Endothelial cell of umbilical vein (primary cell): ENCODE data around the gene MAPT. TPM values are rescaled to one million over a fixed set of nuclear protein-coding genes. Genes with fewer than 3 reads are reported as not detected.

Experiments
- BruUV-seq: library from RNA; stranded (reverse); fragments of 400-500 nt; replicated peaks from 2 replicates; lab custom pipeline; 2021; lab: Mats Ljungman, UMichigan
- CTCF ChIA-PET: fragments of 300-600, 350-600 bp; sonication (Branson Sonifier 250); formaldehyde crosslinking; loops from one replicate; lab custom pipeline; 2021; ENCODE audit warnings: antibody characterized with exemption, inconsistent platforms; lab: Charles Lee
- POLR2A ChIA-PET: fragments of 300-600, 350-600 bp; sonication (Branson Sonifier 250); formaldehyde crosslinking; loops from one replicate; lab custom pipeline; 2021; ENCODE audit warnings: antibody characterized with exemption, inconsistent platforms; lab: Charles Lee
- DNase-seq: peaks from one replicate; pipeline ENCODE4 v3.0.0-alpha.2; 2011; ENCODE audit warnings: low read depth, low spot score
- FAIRE-seq: peaks from 2 replicates; lab custom pipeline; 2011; peaks lifted over from hg19 to GRCh38; lab: Jason Lieb, UNC
- H2AFZ ChIP-seq: 2 replicates; pipeline ENCODE4 v1.6.0; 2012; ENCODE audit warnings: low read depth, low read length, control low read depth, inconsistent platforms
- H3K27ac ChIP-seq: 2 replicates; pipeline ENCODE4 v1.5.1; 2011; ENCODE audit warnings: low read depth, mild to moderate bottlenecking, control low read depth, low read length, moderate library complexity; ENCODE audit not compliant: insufficient read depth
- H3K27me3 ChIP-seq, 2 experiments: 2 replicates each; pipeline versions ENCODE4 v1.6.0 to v1.6.1; 2011; ENCODE audit warnings: low read length in 2 of 2, mixed read lengths in 1 of 2; ENCODE audit not compliant: control insufficient read depth in 2 of 2, insufficient read depth in 2 of 2
- H3K36me3 ChIP-seq, 2 experiments: 2 replicates in 1 of 2; 3 replicates in 1 of 2; pipeline ENCODE4 v1.5.1; 2011; ENCODE audit warnings: low read length in 2 of 2, mild to moderate bottlenecking in 1 of 2, moderate library complexity in 1 of 2; ENCODE audit not compliant: control insufficient read depth in 2 of 2, insufficient read depth in 2 of 2; ENCODE audit errors: extremely low read depth in 1 of 2
- H3K4me1 ChIP-seq: 3 replicates; pipeline ENCODE4 v1.5.1; 2011; ENCODE audit warnings: mild to moderate bottlenecking, low read length; ENCODE audit not compliant: control insufficient read depth, insufficient read depth; ENCODE audit errors: extremely low read depth
- H3K4me2 ChIP-seq: 2 replicates; pipeline ENCODE4 v1.6.1; 2011; ENCODE audit warnings: low read length, control low read depth, mixed read lengths; ENCODE audit not compliant: insufficient read depth
- H3K4me3 ChIP-seq, 3 experiments: fragments of 200-600 bp in 1 of 3; sonication (generic), shearing (Covaris generic) in 1 of 3; replicated peaks in 1 of 3; 2 replicates each; pipeline ENCODE4 v1.5.1; 2011 to 2016; ENCODE audit warnings: control low read depth in 3 of 3, low read length in 3 of 3, mild to moderate bottlenecking in 2 of 3, inconsistent platforms in 1 of 3, low read depth in 1 of 3, moderate library complexity in 1 of 3; ENCODE audit not compliant: insufficient read depth in 1 of 3
- H3K79me2 ChIP-seq: 2 replicates; pipeline ENCODE4 v1.6.0; 2012; ENCODE audit warnings: low read length, inconsistent platforms; ENCODE audit not compliant: control insufficient read depth, insufficient read depth
- H3K9ac ChIP-seq: replicated peaks from 2 replicates; pipeline ENCODE3; 2011; ENCODE audit warnings: low read length, control low read depth; ENCODE audit not compliant: insufficient read depth; ENCODE audit errors: extremely low read depth
- H3K9me1 ChIP-seq: replicated peaks from 3 replicates; pipeline ENCODE4 v1.6.0; 2011; ENCODE audit warnings: mild to moderate bottlenecking, low read length; ENCODE audit not compliant: control insufficient read depth, insufficient read depth; ENCODE audit errors: extremely low read depth
- H3K9me3 ChIP-seq: replicated peaks from 2 replicates; pipeline ENCODE4 v1.5.1; 2012; ENCODE audit warnings: low read length, inconsistent platforms; ENCODE audit not compliant: control insufficient read depth, insufficient read depth
- H4K20me1 ChIP-seq: replicated peaks from 2 replicates; pipeline ENCODE3; 2011; ENCODE audit warnings: mild to moderate bottlenecking, low read length; ENCODE audit not compliant: control insufficient read depth, insufficient read depth; ENCODE audit errors: extremely low read depth
- EZH2 ChIP-seq: IDR thresholded peaks from 2 replicates; pipeline ENCODE4 v1.6.1; 2012; ENCODE audit warnings: borderline replicate concordance, low read depth, mild to moderate bottlenecking, moderate library complexity, low read length, inconsistent platforms; ENCODE audit not compliant: severe bottlenecking
- FOS ChIP-seq: IDR thresholded peaks from 2 replicates; pipeline ENCODE4 v1.6.1; 2011; ENCODE audit warnings: mild to moderate bottlenecking, low read length, moderate library complexity, borderline replicate concordance; ENCODE audit not compliant: insufficient read depth
- GATA2 ChIP-seq: IDR thresholded peaks from 2 replicates; pipeline ENCODE4 v1.7.0; 2011; ENCODE audit warnings: low read depth, mild to moderate bottlenecking, moderate library complexity, mixed read lengths, low read length; ENCODE audit not compliant: insufficient read length, insufficient read depth
- JUN ChIP-seq: IDR thresholded peaks from 2 replicates; pipeline ENCODE4 v1.6.1; 2011; ENCODE audit warnings: borderline replicate concordance, low read depth; ENCODE audit not compliant: insufficient read length, insufficient read depth
- MYC ChIP-seq: IDR thresholded peaks from one replicate; pipeline ENCODE4 v1.6.1; 2011; ENCODE audit warnings: mild to moderate bottlenecking, low read depth, low read length
- POLR2A ChIP-seq: IDR thresholded peaks from 2 replicates; pipeline ENCODE4 v1.6.1; 2012; ENCODE audit warnings: low read depth, mild to moderate bottlenecking, control low read depth, low read length
- POLR2AphosphoS5 ChIP-seq: IDR thresholded peaks from 2 replicates; pipeline ENCODE4 v1.6.1; 2012; ENCODE audit warnings: low read depth, mild to moderate bottlenecking, control low read depth, low read length, moderate library complexity; ENCODE audit not compliant: insufficient read depth
- dilution Hi-C: fragments of 300-500 bp; cut with MboI; formaldehyde crosslinking; loops from one replicate; pipeline ENCODE4 v1.15.0; 2019; ENCODE audit warnings: low sequenced_read_pairs; ENCODE audit not compliant: extremely low pct_ligation_motif_present
- intact Hi-C: fragments of 100-400 bp; cut with micrococcal nuclease; formaldehyde crosslinking; loops from one replicate; pipeline ENCODE4 v1.10.0; 2022
- polyA plus RNA-seq, 4 experiments: library from polyadenylated mRNA; depleted of rRNA in 3 of 4; stranded (reverse) in 3 of 4; unstranded in 1 of 4; fragments of >200 nt; gene quantifications; 2 replicates each; pipeline versions ENCODE4 v1.2.1 to v1.2.3, GENCODE V29; 2011 to 2012; ENCODE audit warnings: missing spikeins in 1 of 4
- total RNA-seq: library from RNA; stranded (reverse); gene quantifications from 2 replicates; pipeline ENCODE4 v1.2.3, GENCODE V29; 2021
- TF ChIP-seq, protein P1 (sequence below): IDR thresholded peaks from 2 replicates; pipeline ENCODE4 v1.6.1; 2011; ENCODE audit not compliant: insufficient read depth, insufficient read length
- TF ChIP-seq, protein P2 (sequence below), 2 donors: IDR thresholded peaks; 1 replicate in 1 of 2; 2 replicates in 1 of 2; pipeline ENCODE4 v1.5.1; 2011; ENCODE audit warnings: low read length in 2 of 2, mild to moderate bottlenecking in 2 of 2, moderate library complexity in 2 of 2, control low read depth in 1 of 2, inconsistent platforms in 1 of 2, low read depth in 1 of 2; ENCODE audit not compliant: insufficient read depth in 1 of 2; ENCODE audit errors: extremely low read depth in 1 of 2

Gene MAPT
- total and polyA plus RNA-seq, 2 donors (not counting 3 experiments of a cell fraction or from before 2014, with no cell fraction given), result 0.04 to 0.51 TPM

DNA sequence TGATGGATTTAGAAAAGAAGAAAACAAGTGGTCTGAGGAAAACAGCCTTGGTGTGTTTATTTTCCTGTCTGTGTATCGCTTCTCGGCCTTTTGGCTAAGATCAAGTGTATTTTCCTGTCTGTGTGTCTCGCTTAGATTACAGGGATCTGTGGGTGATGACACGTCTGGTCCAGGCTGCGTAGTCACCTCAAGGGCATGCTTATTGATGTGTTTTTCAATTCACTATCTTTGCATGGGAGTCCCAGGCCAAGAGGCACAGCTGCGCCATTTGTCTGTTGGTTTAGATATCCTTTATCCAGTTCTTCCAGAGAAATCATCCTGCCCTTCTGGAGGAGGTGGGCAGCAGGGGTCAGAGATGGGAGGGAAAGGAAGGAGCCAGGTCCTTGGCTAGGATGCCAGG, 57.6 kb downstream of the MAPT start:
- H3K4me1 ChIP-seq, result peaks cover 4% of the 10 kb centered on the region
- H3K4me2 ChIP-seq, result no peak overlapping the region
- H3K27me3 ChIP-seq, result peaks cover 14 to 17% of the 10 kb centered on the region in 2 experiments
- no peak overlapping the region for H3K27ac ChIP-seq
- ChIA-PET POLR2A (no interaction called here), CTCF (no interaction called here)
- H3K36me3 ChIP-seq, result no peaks in the 10 kb centered on the region
- TF ChIP-seq JUN (no peak), EZH2 (no peak), POLR2AphosphoS5 (no peak), FOS (no peak), MYC (no peak), GATA2 (no peak), POLR2A (no peak)
- TF ChIP-seq, protein P1, sequence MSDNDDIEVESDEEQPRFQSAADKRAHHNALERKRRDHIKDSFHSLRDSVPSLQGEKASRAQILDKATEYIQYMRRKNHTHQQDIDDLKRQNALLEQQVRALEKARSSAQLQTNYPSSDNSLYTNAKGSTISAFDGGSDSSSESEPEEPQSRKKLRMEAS, result no peak
- TF ChIP-seq, protein P2, sequence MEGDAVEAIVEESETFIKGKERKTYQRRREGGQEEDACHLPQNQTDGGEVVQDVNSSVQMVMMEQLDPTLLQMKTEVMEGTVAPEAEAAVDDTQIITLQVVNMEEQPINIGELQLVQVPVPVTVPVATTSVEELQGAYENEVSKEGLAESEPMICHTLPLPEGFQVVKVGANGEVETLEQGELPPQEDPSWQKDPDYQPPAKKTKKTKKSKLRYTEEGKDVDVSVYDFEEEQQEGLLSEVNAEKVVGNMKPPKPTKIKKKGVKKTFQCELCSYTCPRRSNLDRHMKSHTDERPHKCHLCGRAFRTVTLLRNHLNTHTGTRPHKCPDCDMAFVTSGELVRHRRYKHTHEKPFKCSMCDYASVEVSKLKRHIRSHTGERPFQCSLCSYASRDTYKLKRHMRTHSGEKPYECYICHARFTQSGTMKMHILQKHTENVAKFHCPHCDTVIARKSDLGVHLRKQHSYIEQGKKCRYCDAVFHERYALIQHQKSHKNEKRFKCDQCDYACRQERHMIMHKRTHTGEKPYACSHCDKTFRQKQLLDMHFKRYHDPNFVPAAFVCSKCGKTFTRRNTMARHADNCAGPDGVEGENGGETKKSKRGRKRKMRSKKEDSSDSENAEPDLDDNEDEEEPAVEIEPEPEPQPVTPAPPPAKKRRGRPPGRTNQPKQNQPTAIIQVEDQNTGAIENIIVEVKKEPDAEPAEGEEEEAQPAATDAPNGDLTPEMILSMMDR (IDR thresholded peaks at IDR 0.05; ENCODE audit: extremely low read depth in 1 of 2, insufficient read depth in 1 of 2, low read depth in 1 of 2, low read length in 2 of 2), result no peak
- H4K20me1 ChIP-seq, result no peaks in the 10 kb centered on the region
- intact Hi-C loops (no loop called here), dilution Hi-C loops (no loop called here)
- H3K9ac ChIP-seq, result no peak overlapping the region
- no TSS peak for BruUV-seq
- H3K4me3 ChIP-seq, result no peak overlapping the region
- H3K79me2 ChIP-seq, result no peaks in the 10 kb centered on the region
- H2AFZ ChIP-seq, result no peak overlapping the region
- no peaks in the 10 kb centered on the region for H3K9me1 ChIP-seq
- no peak for FAIRE-seq
- no peaks in the 10 kb centered on the region for H3K9me3 ChIP-seq
- DNase-seq, result peak; percentile 23
